ENCODE data around the gene DBX1. TPM values are rescaled to one million over a fixed set of nuclear protein-coding genes. Genes with fewer than 3 reads are reported as not detected.

The DBX1 gene
- total and polyA plus RNA-seq, 2 of the 13 experiments (the other 11 are each of a cell fraction or from before 2014, with no cell fraction given), result not detected

DNA sequence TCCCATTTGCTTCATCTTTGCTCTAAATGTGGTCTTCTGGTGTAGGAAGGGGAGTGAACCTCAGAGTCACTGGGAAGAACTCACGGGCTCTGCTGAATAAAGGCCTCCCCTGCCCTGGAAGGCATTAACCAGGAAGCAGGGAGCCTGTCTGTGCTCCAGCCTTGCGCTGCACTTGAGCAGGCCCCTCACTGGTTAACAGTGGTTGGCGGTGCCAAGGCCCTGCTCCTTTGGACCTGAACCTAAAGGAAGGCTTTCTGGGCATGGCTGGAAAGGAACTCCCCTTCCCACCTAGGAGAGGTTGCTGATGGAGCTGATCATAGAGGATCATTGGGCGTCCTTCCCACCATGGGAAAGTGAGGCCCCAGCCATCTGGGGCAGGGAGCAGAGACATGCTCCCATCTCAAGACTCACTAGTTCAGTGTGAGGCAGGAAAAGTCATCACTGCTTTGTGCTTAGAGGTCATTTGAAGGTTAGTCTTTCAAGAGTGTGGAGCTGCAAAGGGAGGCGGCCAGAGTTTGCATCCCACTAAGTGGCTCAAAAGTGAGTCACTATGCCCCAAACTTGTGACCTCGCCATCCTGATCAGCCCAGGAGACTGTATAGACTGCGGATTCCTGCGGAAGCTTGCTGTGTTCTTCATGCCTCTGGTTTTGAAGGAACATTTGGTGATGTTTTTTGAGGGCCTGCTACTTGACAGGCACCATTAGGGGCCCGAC is 50.4 kb downstream of the DBX1 start:
- Histone ChIP-seq H3K4me2 (ENCODE audit: low read depth, low read length) (no peak overlapping the region), H3K79me2 (ENCODE audit: insufficient read depth, low read length) (no peaks in the 10 kb centered on the region), H3K4me1 (ENCODE audit: insufficient read depth, low read length) (no peaks in the 10 kb centered on the region), H3K9me3 (ENCODE audit: low read length) (no peaks in the 10 kb centered on the region), H3K9ac (ENCODE audit: insufficient read depth, low read depth, low read length) (no peak overlapping the region), H2AFZ (ENCODE audit: low read length) (no peak overlapping the region), H3K27me3 (ENCODE audit: control insufficient read depth in 1 of 2, insufficient read depth in 2 of 2, low read length in 2 of 2) (no peaks in the 10 kb centered on the region), H3K4me3 (replicated peaks in 1 of 3; ENCODE audit: insufficient read depth in 1 of 3, low read depth in 2 of 3, low read length in 3 of 3) (no peak overlapping the region), H3K36me3 (replicated peaks in 1 of 2; ENCODE audit: control insufficient read depth in 1 of 2, insufficient read depth in 2 of 2, low read length in 2 of 2) (peaks cover 34 to 81% of the 10 kb centered on the region in 2 experiments), H3K27ac (ENCODE audit: extremely low read length, insufficient read depth, low read length) (no peak overlapping the region), H4K20me1 (ENCODE audit: insufficient read depth, low read length) (no peaks in the 10 kb centered on the region)
- in situ Hi-C loops (cut with HindIII; ENCODE audit: extremely low pct_ligation_motif_present, low pct_unique_long_range_greater_than_20kb), result loop anchor here (5.0 kb wide), 1 partner anchor 173 kb away; no protein-coding TSS in a partner anchor
- TF ChIP-seq FOSL2 (CRISPR knock-in tag; IDR thresholded peaks at IDR 0.05) (no peak), ZNF552 (CRISPR knock-in tag; IDR thresholded peaks at IDR 0.05; ENCODE audit: borderline replicate concordance) (no peak), ZC3H13 (CRISPR knock-in tag; IDR thresholded peaks at IDR 0.05) (no peak), ARNT2 (CRISPR knock-in tag; IDR thresholded peaks at IDR 0.05; ENCODE audit: low read depth) (no peak), HNRNPL (IDR thresholded peaks at IDR 0.05; ENCODE audit: low read depth, low read length) (no peak), ATRX (CRISPR knock-in tag; IDR thresholded peaks at IDR 0.05; ENCODE audit: borderline replicate concordance) (no peak), HIVEP1 (CRISPR knock-in tag; IDR thresholded peaks at IDR 0.05) (no peak), TP53 (CRISPR knock-in tag; conservative IDR thresholded peaks at IDR 0.05) (no peak), ZNF777 (CRISPR knock-in tag; IDR thresholded peaks at IDR 0.05) (no peak)
- TF ChIP-seq, protein P1, sequence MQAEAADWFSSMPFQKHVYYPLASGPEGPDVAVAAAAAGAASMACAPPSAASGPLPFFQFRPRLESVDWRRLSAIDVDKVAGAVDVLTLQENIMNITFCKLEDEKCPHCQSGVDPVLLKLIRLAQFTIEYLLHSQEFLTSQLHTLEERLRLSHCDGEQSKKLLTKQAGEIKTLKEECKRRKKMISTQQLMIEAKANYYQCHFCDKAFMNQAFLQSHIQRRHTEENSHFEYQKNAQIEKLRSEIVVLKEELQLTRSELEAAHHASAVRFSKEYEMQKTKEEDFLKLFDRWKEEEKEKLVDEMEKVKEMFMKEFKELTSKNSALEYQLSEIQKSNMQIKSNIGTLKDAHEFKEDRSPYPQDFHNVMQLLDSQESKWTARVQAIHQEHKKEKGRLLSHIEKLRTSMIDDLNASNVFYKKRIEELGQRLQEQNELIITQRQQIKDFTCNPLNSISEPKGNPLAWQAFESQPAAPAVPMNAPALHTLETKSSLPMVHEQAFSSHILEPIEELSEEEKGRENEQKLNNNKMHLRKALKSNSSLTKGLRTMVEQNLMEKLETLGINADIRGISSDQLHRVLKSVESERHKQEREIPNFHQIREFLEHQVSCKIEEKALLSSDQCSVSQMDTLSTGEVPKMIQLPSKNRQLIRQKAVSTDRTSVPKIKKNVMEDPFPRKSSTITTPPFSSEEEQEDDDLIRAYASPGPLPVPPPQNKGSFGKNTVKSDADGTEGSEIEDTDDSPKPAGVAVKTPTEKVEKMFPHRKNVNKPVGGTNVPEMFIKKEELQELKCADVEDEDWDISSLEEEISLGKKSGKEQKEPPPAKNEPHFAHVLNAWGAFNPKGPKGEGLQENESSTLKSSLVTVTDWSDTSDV (CRISPR knock-in tag; IDR thresholded peaks at IDR 0.05), result no peak
- TF ChIP-seq, protein P2, sequence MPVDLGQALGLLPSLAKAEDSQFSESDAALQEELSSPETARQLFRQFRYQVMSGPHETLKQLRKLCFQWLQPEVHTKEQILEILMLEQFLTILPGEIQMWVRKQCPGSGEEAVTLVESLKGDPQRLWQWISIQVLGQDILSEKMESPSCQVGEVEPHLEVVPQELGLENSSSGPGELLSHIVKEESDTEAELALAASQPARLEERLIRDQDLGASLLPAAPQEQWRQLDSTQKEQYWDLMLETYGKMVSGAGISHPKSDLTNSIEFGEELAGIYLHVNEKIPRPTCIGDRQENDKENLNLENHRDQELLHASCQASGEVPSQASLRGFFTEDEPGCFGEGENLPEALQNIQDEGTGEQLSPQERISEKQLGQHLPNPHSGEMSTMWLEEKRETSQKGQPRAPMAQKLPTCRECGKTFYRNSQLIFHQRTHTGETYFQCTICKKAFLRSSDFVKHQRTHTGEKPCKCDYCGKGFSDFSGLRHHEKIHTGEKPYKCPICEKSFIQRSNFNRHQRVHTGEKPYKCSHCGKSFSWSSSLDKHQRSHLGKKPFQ (CRISPR knock-in tag; IDR thresholded peaks at IDR 0.05; ENCODE audit: insufficient replicate concordance), result no peak
- TF ChIP-seq, protein P3, sequence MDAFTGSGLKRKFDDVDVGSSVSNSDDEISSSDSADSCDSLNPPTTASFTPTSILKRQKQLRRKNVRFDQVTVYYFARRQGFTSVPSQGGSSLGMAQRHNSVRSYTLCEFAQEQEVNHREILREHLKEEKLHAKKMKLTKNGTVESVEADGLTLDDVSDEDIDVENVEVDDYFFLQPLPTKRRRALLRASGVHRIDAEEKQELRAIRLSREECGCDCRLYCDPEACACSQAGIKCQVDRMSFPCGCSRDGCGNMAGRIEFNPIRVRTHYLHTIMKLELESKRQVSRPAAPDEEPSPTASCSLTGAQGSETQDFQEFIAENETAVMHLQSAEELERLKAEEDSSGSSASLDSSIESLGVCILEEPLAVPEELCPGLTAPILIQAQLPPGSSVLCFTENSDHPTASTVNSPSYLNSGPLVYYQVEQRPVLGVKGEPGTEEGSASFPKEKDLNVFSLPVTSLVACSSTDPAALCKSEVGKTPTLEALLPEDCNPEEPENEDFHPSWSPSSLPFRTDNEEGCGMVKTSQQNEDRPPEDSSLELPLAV (CRISPR knock-in tag; conservative IDR thresholded peaks at IDR 0.05; ENCODE audit: low read depth), result no peak
- DNase-seq (ENCODE audit: low spot score) (no peak), ATAC-seq (no peak; the same call in 2 of the 3 replicates), FAIRE-seq (no peak)
- POLR2A ChIA-PET, result no interaction called here
- intact Hi-C loops (cut with micrococcal nuclease; ENCODE audit: unreplicated experiment), result loop anchor here (1.0 to 5.0 kb wide), 2 partner anchors 73 to 176 kb away; no protein-coding TSS in a partner anchor
- BruUV-seq (replicated peaks), result no TSS peak
- 100% methylated on average over 4 of the region's 9 CpGs for whole genome bisulfite sequencing (ENCODE audit: low lambda C conversion rate)
- CTCF ChIA-PET (ENCODE audit: low intra/inter-chr PET ratio, low total read pairs), result interaction anchor here (1.2 to 3.5 kb wide), 3 partner anchors 159 to 204 kb away, joined by 3 to 30 read pairs (median 10); no protein-coding TSS in a partner anchor

All from HepG2 (cell line).